Measurements from ENCODE around the gene BLID.
A peak's percentile ranks its signal among the peaks of the same experiment; 100 is the strongest.

BLID gene

GRCh38 chr11:122155765-122156527 is 39.9 kb upstream of the BLID start:
- peak overlapping the region; percentile 81 for H3K27ac ChIP-seq (ENCODE audit: low read length)
- H3K4me3 ChIP-seq (ENCODE audit: low read length in 2 of 2): peak overlapping the region; percentile 27 to 73
- peaks cover 31% of the 10 kb centered on the region for H3K4me1 ChIP-seq (ENCODE audit: control insufficient read depth, insufficient read depth, low read length)
- H3K9me3 ChIP-seq (ENCODE audit: control insufficient read depth in 2 of 2, low read length in 2 of 2): no peaks in the 10 kb centered on the region
- H3K36me3 ChIP-seq (ENCODE audit: control insufficient read depth in 2 of 2, insufficient read depth in 2 of 2, low read length in 2 of 2): no peaks in the 10 kb centered on the region
- H3K27me3 ChIP-seq (ENCODE audit: control insufficient read depth in 1 of 2, insufficient read depth in 2 of 2, low read length in 2 of 2): no peaks in the 10 kb centered on the region
- peak overlapping the region in 1 of 2 donors; percentile 69 for H3K9ac ChIP-seq (ENCODE audit: low read length in 2 of 2)

- peaks cover 23% of the 10 kb centered on the region for H3K4me1 ChIP-seq (ENCODE audit: control insufficient read depth, insufficient read depth, low read length)
- no peak overlapping the region for H3K9ac ChIP-seq (ENCODE audit: low read length in 2 of 2)
- no peak overlapping the region for H3K27ac ChIP-seq (ENCODE audit: low read length)
- no peaks in the 10 kb centered on the region for H3K36me3 ChIP-seq (ENCODE audit: control insufficient read depth in 2 of 2, insufficient read depth in 2 of 2, low read length in 2 of 2)
- H3K4me3 ChIP-seq (ENCODE audit: low read length in 2 of 2): no peak overlapping the region
- no peaks in the 10 kb centered on the region for H3K9me3 ChIP-seq (ENCODE audit: control insufficient read depth in 2 of 2, low read length in 2 of 2)
- H3K27me3 ChIP-seq (ENCODE audit: control insufficient read depth in 1 of 2, insufficient read depth in 2 of 2, low read length in 2 of 2): no peaks in the 10 kb centered on the region
Measured at GRCh38 chr11:122154994-122155393, 39.0 kb upstream of the BLID start.

- H3K9ac ChIP-seq (ENCODE audit: low read length in 2 of 2): no peak overlapping the region
- no peaks in the 10 kb centered on the region for H3K27me3 ChIP-seq (ENCODE audit: control insufficient read depth in 1 of 2, insufficient read depth in 2 of 2, low read length in 2 of 2)
- no peak overlapping the region for H3K4me3 ChIP-seq (ENCODE audit: low read length in 2 of 2)
- H3K27ac ChIP-seq (ENCODE audit: low read length): no peak overlapping the region
- no peaks in the 10 kb centered on the region for H3K9me3 ChIP-seq (ENCODE audit: control insufficient read depth in 2 of 2, low read length in 2 of 2)
- no peaks in the 10 kb centered on the region for H3K36me3 ChIP-seq (ENCODE audit: control insufficient read depth in 2 of 2, insufficient read depth in 2 of 2, low read length in 2 of 2)
- peaks cover 15% of the 10 kb centered on the region for H3K4me1 ChIP-seq (ENCODE audit: control insufficient read depth, insufficient read depth, low read length)
Measured at GRCh38 chr11:122154227-122154626, 38.2 kb upstream of the BLID start.

DNA sequence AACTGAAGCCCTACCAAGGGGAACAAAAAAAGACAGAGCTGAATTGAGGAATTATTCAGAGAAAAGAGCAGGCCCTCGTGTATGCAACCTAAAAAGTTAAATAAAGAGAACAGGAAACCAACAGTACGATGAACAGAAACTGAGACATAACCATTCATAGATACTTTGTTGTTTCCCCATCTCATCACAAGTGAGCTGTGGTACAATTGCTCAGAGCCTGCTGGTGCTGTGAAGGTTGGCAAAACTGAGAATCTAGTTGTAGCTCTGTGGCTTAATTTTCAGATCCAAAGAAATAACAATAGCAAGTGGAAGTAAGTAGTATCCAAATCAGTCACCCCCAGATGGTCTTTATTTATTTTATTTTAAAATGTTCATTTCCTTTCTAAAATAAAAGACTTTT is 37.7 kb upstream of the BLID start:
- H3K4me1 ChIP-seq (ENCODE audit: control insufficient read depth, insufficient read depth, low read length): peaks cover 12% of the 10 kb centered on the region
- H3K27me3 ChIP-seq (ENCODE audit: control insufficient read depth in 1 of 2, insufficient read depth in 2 of 2, low read length in 2 of 2): no peaks in the 10 kb centered on the region
- no peak overlapping the region for H3K4me3 ChIP-seq (ENCODE audit: low read length in 2 of 2)
- no peak overlapping the region for H3K27ac ChIP-seq (ENCODE audit: low read length)
- no peaks in the 10 kb centered on the region for H3K9me3 ChIP-seq (ENCODE audit: control insufficient read depth in 2 of 2, low read length in 2 of 2)
- H3K9ac ChIP-seq (ENCODE audit: low read length in 2 of 2): no peak overlapping the region
- H3K36me3 ChIP-seq (ENCODE audit: control insufficient read depth in 2 of 2, insufficient read depth in 2 of 2, low read length in 2 of 2): no peaks in the 10 kb centered on the region

- H3K27ac ChIP-seq (ENCODE audit: low read length): no peak overlapping the region
- H3K4me1 ChIP-seq (ENCODE audit: control insufficient read depth, insufficient read depth, low read length): no peaks in the 10 kb centered on the region
- H3K9me3 ChIP-seq (ENCODE audit: control insufficient read depth in 2 of 2, low read length in 2 of 2): no peaks in the 10 kb centered on the region
Measured at GRCh38 chr11:122150216-122151124, 34.5 kb upstream of the BLID start.

GRCh38 chr11:122149202-122149601 is 33.2 kb upstream of the BLID start:
- Histone ChIP-seq H3K27me3 (ENCODE audit: control insufficient read depth in 1 of 2, insufficient read depth in 2 of 2, low read length in 2 of 2) (no peaks in the 10 kb centered on the region), H3K36me3 (ENCODE audit: control insufficient read depth in 2 of 2, insufficient read depth in 2 of 2, low read length in 2 of 2) (no peaks in the 10 kb centered on the region), H3K27ac (ENCODE audit: low read length) (no peak overlapping the region), H3K4me1 (ENCODE audit: control insufficient read depth, insufficient read depth, low read length) (no peaks in the 10 kb centered on the region), H3K9me3 (ENCODE audit: control insufficient read depth in 2 of 2, low read length in 2 of 2) (no peaks in the 10 kb centered on the region), H3K4me3 (ENCODE audit: low read length in 2 of 2) (no peak overlapping the region), H3K9ac (ENCODE audit: low read length in 2 of 2) (no peak overlapping the region)

More at GRCh38 chr11:122150216-122151124, 34.5 kb upstream of the BLID start:
- H3K27me3 ChIP-seq (ENCODE audit: control insufficient read depth in 1 of 2, insufficient read depth in 2 of 2, low read length in 2 of 2): no peaks in the 10 kb centered on the region
- no peak overlapping the region for H3K9ac ChIP-seq (ENCODE audit: low read length in 2 of 2)
- H3K36me3 ChIP-seq (ENCODE audit: control insufficient read depth in 2 of 2, insufficient read depth in 2 of 2, low read length in 2 of 2): no peaks in the 10 kb centered on the region
- H3K4me3 ChIP-seq (ENCODE audit: low read length in 2 of 2): no peak overlapping the region

DNA sequence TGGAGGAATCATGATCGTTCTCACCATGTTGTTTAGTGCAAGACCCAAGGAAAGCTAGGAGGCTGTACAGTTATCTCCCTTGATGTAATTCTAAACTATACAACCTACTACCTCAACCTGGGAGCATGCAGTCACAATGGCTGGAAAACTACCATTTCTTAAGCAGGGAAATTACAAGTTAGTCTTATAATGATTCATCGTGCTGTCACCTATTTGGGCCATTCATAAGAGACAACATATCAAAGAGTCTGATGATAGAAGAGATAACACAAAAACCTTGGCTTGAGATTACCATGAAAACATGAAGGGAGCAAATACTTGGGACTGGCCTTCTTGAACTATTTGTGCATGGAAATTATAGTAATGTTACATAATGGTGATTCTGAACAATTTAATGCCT is 30.5 kb upstream of the BLID start:
- Histone ChIP-seq H3K4me3 (ENCODE audit: low read length in 2 of 2) (no peak overlapping the region), H3K27me3 (ENCODE audit: control insufficient read depth in 1 of 2, insufficient read depth in 2 of 2, low read length in 2 of 2) (no peaks in the 10 kb centered on the region), H3K9me3 (ENCODE audit: control insufficient read depth in 2 of 2, low read length in 2 of 2) (no peaks in the 10 kb centered on the region), H3K27ac (ENCODE audit: low read length) (no peak overlapping the region), H3K9ac (ENCODE audit: low read length in 2 of 2) (no peak overlapping the region), H3K36me3 (ENCODE audit: control insufficient read depth in 2 of 2, insufficient read depth in 2 of 2, low read length in 2 of 2) (no peaks in the 10 kb centered on the region), H3K4me1 (ENCODE audit: control insufficient read depth, insufficient read depth, low read length) (no peaks in the 10 kb centered on the region)

DNA sequence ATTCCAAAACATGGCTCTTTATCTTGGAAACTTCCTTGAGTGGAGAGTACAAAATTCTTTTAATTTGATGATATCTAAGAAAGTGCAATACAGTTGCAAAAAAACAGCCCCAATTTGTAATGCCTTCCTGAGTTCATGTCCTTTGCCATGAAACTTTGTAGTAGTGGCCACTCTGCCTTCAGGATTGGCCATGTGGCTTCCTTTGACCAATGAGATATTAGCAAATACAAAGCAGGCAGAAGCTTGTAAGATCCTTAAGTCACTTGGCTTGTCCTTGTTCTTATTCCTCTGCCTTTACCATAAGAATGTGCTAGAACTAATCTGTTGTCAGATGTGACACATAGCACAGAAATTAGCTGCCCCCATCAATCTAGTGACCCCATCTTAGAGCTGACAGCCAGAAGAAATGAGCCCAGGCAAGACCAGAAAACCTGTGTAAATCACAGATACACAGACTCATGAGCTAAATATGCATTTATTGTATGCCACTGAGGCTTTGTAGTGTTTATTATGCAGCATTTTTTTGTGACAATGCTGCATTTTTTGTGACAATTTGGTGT is 29.8 kb upstream of the BLID start:
- Histone ChIP-seq H3K27me3 (ENCODE audit: control insufficient read depth in 1 of 2, insufficient read depth in 2 of 2, low read length in 2 of 2) (no peaks in the 10 kb centered on the region), H3K36me3 (ENCODE audit: control insufficient read depth in 2 of 2, insufficient read depth in 2 of 2, low read length in 2 of 2) (no peaks in the 10 kb centered on the region), H3K27ac (ENCODE audit: low read length) (no peak overlapping the region), H3K4me1 (ENCODE audit: control insufficient read depth, insufficient read depth, low read length) (no peaks in the 10 kb centered on the region), H3K9ac (ENCODE audit: low read length in 2 of 2) (no peak overlapping the region), H3K9me3 (ENCODE audit: control insufficient read depth in 2 of 2, low read length in 2 of 2) (no peaks in the 10 kb centered on the region), H3K4me3 (ENCODE audit: low read length in 2 of 2) (no peak overlapping the region)

DNA sequence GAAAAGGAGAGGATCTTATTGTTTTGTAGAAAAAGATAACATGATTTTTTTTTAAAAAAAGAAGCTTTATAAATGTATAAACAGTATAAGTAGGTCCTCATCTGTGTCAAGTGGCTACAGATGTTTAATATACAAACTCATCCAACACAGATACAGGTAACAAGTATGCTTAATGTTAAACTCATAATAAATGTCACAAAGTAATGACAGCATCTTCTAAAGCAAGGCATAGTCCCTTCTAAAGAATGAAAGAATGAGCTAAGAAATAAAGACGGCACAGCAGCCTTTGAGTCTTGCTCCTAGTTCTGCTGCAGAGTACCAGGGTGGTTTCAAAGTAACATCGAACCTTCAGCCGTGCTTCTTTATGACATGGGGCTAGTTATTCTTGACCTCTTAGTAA is 28.7 kb upstream of the BLID start:
- Histone ChIP-seq H3K9ac (ENCODE audit: low read length in 2 of 2) (no peak overlapping the region), H3K27me3 (ENCODE audit: control insufficient read depth in 1 of 2, insufficient read depth in 2 of 2, low read length in 2 of 2) (no peaks in the 10 kb centered on the region), H3K4me3 (ENCODE audit: low read length in 2 of 2) (no peak overlapping the region), H3K4me1 (ENCODE audit: control insufficient read depth, insufficient read depth, low read length) (no peaks in the 10 kb centered on the region), H3K36me3 (ENCODE audit: control insufficient read depth in 2 of 2, insufficient read depth in 2 of 2, low read length in 2 of 2) (no peaks in the 10 kb centered on the region), H3K9me3 (ENCODE audit: control insufficient read depth in 2 of 2, low read length in 2 of 2) (no peaks in the 10 kb centered on the region), H3K27ac (ENCODE audit: low read length) (no peak overlapping the region)

DNA sequence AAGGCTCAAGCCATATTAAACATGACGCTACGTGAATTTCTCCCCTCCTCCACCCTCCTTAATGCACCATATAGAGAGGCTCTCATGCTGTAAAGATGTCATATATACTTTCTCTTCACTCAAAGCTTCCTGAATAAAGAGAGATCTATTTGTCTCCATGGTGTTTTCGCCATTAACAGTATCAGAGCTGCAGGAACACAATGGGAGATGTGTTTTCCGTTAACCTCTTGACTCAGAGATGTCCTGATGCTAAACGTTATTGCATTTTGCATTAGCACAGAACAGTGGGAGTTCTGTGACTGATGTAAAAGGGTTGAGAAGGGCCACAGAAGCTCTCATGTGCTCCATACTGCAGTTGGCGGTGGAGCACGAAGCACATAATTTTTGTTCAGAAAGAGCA is 25.7 kb upstream of the BLID start:
- no peak overlapping the region for H3K27ac ChIP-seq (ENCODE audit: low read length)
- H3K36me3 ChIP-seq (ENCODE audit: control insufficient read depth in 2 of 2, insufficient read depth in 2 of 2, low read length in 2 of 2): no peaks in the 10 kb centered on the region
- no peaks in the 10 kb centered on the region for H3K9me3 ChIP-seq (ENCODE audit: control insufficient read depth in 2 of 2, low read length in 2 of 2)
- no peak overlapping the region for H3K9ac ChIP-seq (ENCODE audit: low read length in 2 of 2)
- H3K27me3 ChIP-seq (ENCODE audit: control insufficient read depth in 1 of 2, insufficient read depth in 2 of 2, low read length in 2 of 2): no peaks in the 10 kb centered on the region
- H3K4me1 ChIP-seq (ENCODE audit: control insufficient read depth, insufficient read depth, low read length): no peaks in the 10 kb centered on the region
- no peak overlapping the region for H3K4me3 ChIP-seq (ENCODE audit: low read length in 2 of 2)

All from stomach smooth muscle (tissue), 2 donors.